Neural cell (in vitro differentiated cells): ENCODE measurements around the gene POLR2J2.
"Not testable (repeated sequence)": the region's sequence is repeated elsewhere in the genome, so short reads cannot be mapped to it uniquely, and the experiment has no call there.

Experiments
- CTCF ChIP-seq: fragments of 450-650 bp; IDR thresholded peaks from 2 replicates; pipeline ENCODE4 v1.5.1; 2014; ENCODE audit warnings: antibody characterized with exemption, mild to moderate bottlenecking, moderate library complexity; ENCODE audit not compliant: poor library complexity, severe bottlenecking
- EP300 ChIP-seq: fragments of 450-650 bp; conservative IDR thresholded peaks from 2 replicates; pipeline ENCODE4 v1.6.1; 2014; ENCODE audit warnings: antibody characterized with exemption, mild to moderate bottlenecking, moderate library complexity; ENCODE audit not compliant: poor library complexity, severe bottlenecking
- EZH2 ChIP-seq: fragments of 200-600, 300-800 bp; shearing (Covaris generic), sonication (generic); IDR thresholded peaks from 2 replicates; pipeline ENCODE4 v1.6.1; 2014; ENCODE audit warnings: antibody characterized with exemption, low read length, borderline replicate concordance, mild to moderate bottlenecking; ENCODE audit not compliant: insufficient read depth, poor library complexity, severe bottlenecking
- MXI1 ChIP-seq: fragments of 450-650 bp; conservative IDR thresholded peaks from 2 replicates; pipeline ENCODE4 v1.6.1; 2014; ENCODE audit warnings: antibody characterized with exemption, mild to moderate bottlenecking; ENCODE audit not compliant: poor library complexity, severe bottlenecking
- POLR2AphosphoS5 ChIP-seq: IDR thresholded peaks from 2 replicates; pipeline ENCODE4 v1.6.1; 2012
- RAD21 ChIP-seq: fragments of 450-650 bp; conservative IDR thresholded peaks from 2 replicates; pipeline ENCODE4 v1.6.1; 2014; ENCODE audit warnings: antibody characterized with exemption, mild to moderate bottlenecking, moderate library complexity
- TAF1 ChIP-seq: IDR thresholded peaks from 2 replicates; pipeline ENCODE4 v1.6.1; 2012; ENCODE audit warnings: low read depth

GRCh38 chr7:102696009-102696408, 24.5 kb upstream of the POLR2J2 start:
- not testable (repeated sequence) for TF ChIP-seq CTCF, EZH2, EP300, TAF1, POLR2AphosphoS5, RAD21, MXI1
